Kidney (tissue), 14 donors: Measurements from ENCODE around the gene DMRTB1. TPM values are rescaled to one million over a fixed set of nuclear protein-coding genes. Genes with fewer than 3 reads are reported as not detected.

Experiments
- DNase-seq, 5 donors: peaks; one replicate each; pipeline ENCODE4 v3.0.0-alpha.2; 2013 to 2020
- FAIRE-seq: peaks from 2 replicates; lab custom pipeline; 2012; peaks lifted over from hg19 to GRCh38; lab: Jason Lieb, UNC
- H3K27ac ChIP-seq, 2 donors: one replicate each; pipeline ENCODE4 v1.7.0; 2013; ENCODE audit warnings: low read depth in 2 of 2, low read length in 2 of 2, inconsistent platforms in 1 of 2
- H3K27me3 ChIP-seq: one replicate; pipeline ENCODE4 v1.7.1; 2013; ENCODE audit warnings: low read length, inconsistent platforms; ENCODE audit not compliant: control insufficient read depth, insufficient read depth
- H3K36me3 ChIP-seq, 3 donors: one replicate each; pipeline versions ENCODE4 v1.7.0 to v1.7.1; 2013; ENCODE audit warnings: low read length in 3 of 3, control low read depth in 1 of 3, inconsistent platforms in 1 of 3; ENCODE audit not compliant: insufficient read depth in 3 of 3, control insufficient read depth in 2 of 3
- H3K4me1 ChIP-seq, 3 donors: one replicate each; pipeline versions ENCODE4 v1.7.0 to v1.7.1; 2013; ENCODE audit warnings: low read length in 3 of 3, inconsistent platforms in 1 of 3, low read depth in 1 of 3; ENCODE audit not compliant: control insufficient read depth in 2 of 3, insufficient read depth in 2 of 3
- H3K4me3 ChIP-seq, 3 donors: one replicate each; pipeline versions ENCODE4 v1.7.0 to v1.8.1; 2013; ENCODE audit warnings: low read length in 3 of 3, control low read depth in 1 of 3, inconsistent platforms in 1 of 3
- H3K9ac ChIP-seq, 3 donors: one replicate each; pipeline versions ENCODE4 v1.7.0 to v1.7.1; 2013; ENCODE audit warnings: low read length in 3 of 3, control low read depth in 1 of 3, inconsistent platforms in 1 of 3
- H3K9me3 ChIP-seq, 3 donors: one replicate each; pipeline versions ENCODE4 v1.7.0 to v1.7.1; 2013; ENCODE audit warnings: low read length in 3 of 3, control low read depth in 1 of 3, inconsistent platforms in 1 of 3; ENCODE audit not compliant: control insufficient read depth in 2 of 3, insufficient read depth in 1 of 3
- CTCF ChIP-seq: IDR thresholded peaks from 3 replicates; pipeline ENCODE4 v1.5.1; 2012; ENCODE audit warnings: mild to moderate bottlenecking, moderate library complexity, borderline replicate concordance; ENCODE audit not compliant: insufficient read depth; ENCODE audit errors: extremely low read depth
- intact Hi-C: fragments of 100-400 bp; cut with DNase I; formaldehyde crosslinking; loops from one replicate; pipeline ENCODE4 v1.11.1; 2022
- polyA plus RNA-seq: library from polyadenylated mRNA; stranded (reverse); fragments of 350-450 nt; fragmentation: Illumina TruSeq; extraction: RNeasy Lipid Tissue Mini Kit (QIAGEN cat#74804); gene quantifications from one replicate; pipeline ENCODE4 v1.2.3, GENCODE V29; 2014; ENCODE audit warnings: low read depth, low replicate concordance; ENCODE audit not compliant: insufficient read depth
- total RNA-seq: library from RNA; stranded (reverse); fragmentation: NEBNext Ultra II Directional; extraction: Animal tissue kit (Norgen Biotek cat#: 25700); gene quantifications from one replicate; pipeline ENCODE4 v1.2.1, GENCODE V29; 2021
- donor health status: control.
- donor health status: control.
- donor health status: control.
- donor health status: control.
- donor health status: control.
- donor health status: DM: yes; HTN: yes; CAD: no.
- donor health status: Normal renal cell carcinoma (clear cell type).

Gene DMRTB1
- total and polyA plus RNA-seq, 2 donors from 2014 or later, result not detected

- no peaks in the 10 kb centered on the region for H3K4me1 ChIP-seq
- H3K4me3 ChIP-seq, result no peak overlapping the region
- H3K9ac ChIP-seq, result no peak overlapping the region
- H3K27me3 ChIP-seq, result no peaks in the 10 kb centered on the region
- DNase-seq (no peak), FAIRE-seq (no peak)
- no peaks in the 10 kb centered on the region for H3K9me3 ChIP-seq
- intact Hi-C loops, result no loop called here
- H3K27ac ChIP-seq, result no peak overlapping the region
- TF ChIP-seq CTCF, result no peak
- H3K36me3 ChIP-seq, result no peaks in the 10 kb centered on the region
These were observed 36.6 kb downstream of the DMRTB1 start for GRCh38 chr1:53495633-53496345.

GRCh38 chr1:53498555-53499131, 39.4 kb downstream of the DMRTB1 start:
- Histone ChIP-seq H3K27me3 (no peaks in the 10 kb centered on the region), H3K9me3 (no peaks in the 10 kb centered on the region), H3K9ac (no peak overlapping the region), H3K27ac (no peak overlapping the region), H3K36me3 (no peaks in the 10 kb centered on the region), H3K4me1 (no peaks in the 10 kb centered on the region), H3K4me3 (no peak overlapping the region)
- DNase-seq (peak in 2 of 5 donors; percentile 33 to 48), FAIRE-seq (no peak)
- intact Hi-C loops, result no loop called here
- TF ChIP-seq CTCF, result no peak

GRCh38 chr1:53499257-53500203, 40.3 kb downstream of the DMRTB1 start:
- no peaks in the 10 kb centered on the region for H3K27me3 ChIP-seq
- H3K36me3 ChIP-seq, result no peaks in the 10 kb centered on the region
- no peak overlapping the region for H3K9ac ChIP-seq
- H3K4me3 ChIP-seq, result no peak overlapping the region
- H3K9me3 ChIP-seq, result no peaks in the 10 kb centered on the region
- no peak for TF ChIP-seq CTCF
- intact Hi-C loops, result no loop called here
- FAIRE-seq (no peak), DNase-seq (peak in 1 of 5 donors; percentile 60)
- no peaks in the 10 kb centered on the region for H3K4me1 ChIP-seq
- H3K27ac ChIP-seq, result no peak overlapping the region
